Neural progenitor cell (in vitro differentiated cells): ENCODE measurements around the gene SLC38A7. TPM values are rescaled to one million over a fixed set of nuclear protein-coding genes. Genes with fewer than 3 reads are reported as not detected.

Source experiments
- DNase-seq: peaks from one replicate; pipeline ENCODE4 v3.0.0-alpha.2; 2016; ENCODE audit warnings: low spot score
- H2AFZ ChIP-seq: fragments of 200-600 bp; sonication (generic); replicated peaks from 2 replicates; pipeline ENCODE4 v1.6.1; 2016; ENCODE audit warnings: antibody characterized with exemption
- H3F3A ChIP-seq: fragments of 200-600 bp; sonication (generic); 2 replicates; pipeline ENCODE4 v1.6.1; 2016; ENCODE audit warnings: antibody characterized with exemption, low read depth
- H3K27ac ChIP-seq: fragments of 200-600 bp; sonication (generic); 2 replicates; pipeline ENCODE4 v1.5.1; 2016; ENCODE audit warnings: mild to moderate bottlenecking
- H3K27me3 ChIP-seq: fragments of 200-600 bp; sonication (generic); 2 replicates; pipeline ENCODE4 v1.6.1; 2016; ENCODE audit warnings: mild to moderate bottlenecking, moderate library complexity
- H3K36me3 ChIP-seq: fragments of 200-600 bp; sonication (generic); 2 replicates; pipeline ENCODE4 v1.5.1; 2016
- H3K4me1 ChIP-seq: fragments of 200-600 bp; sonication (generic); 2 replicates; pipeline ENCODE4 v1.6.1; 2016; ENCODE audit warnings: mixed run types
- H3K4me2 ChIP-seq: fragments of 200-600 bp; sonication (generic); 2 replicates; pipeline ENCODE4 v1.6.1; 2016
- H3K4me3 ChIP-seq: fragments of 200-600 bp; sonication (generic); 2 replicates; pipeline ENCODE4 v1.5.1; 2016
- H3K79me2 ChIP-seq: fragments of 200-600 bp; sonication (generic); 2 replicates; pipeline ENCODE4 v1.6.1; 2016; ENCODE audit warnings: low read depth
- H3K9ac ChIP-seq: fragments of 200-600 bp; sonication (generic); 2 replicates; pipeline ENCODE4 v1.6.1; 2016
- H3K9me3 ChIP-seq: fragments of 200-600 bp; sonication (generic); 2 replicates; pipeline ENCODE4 v1.5.1; 2016; ENCODE audit warnings: low read depth
- H4K20me1 ChIP-seq: fragments of 200-600 bp; sonication (generic); 2 replicates; pipeline ENCODE4 v1.6.1; 2016; ENCODE audit warnings: low read depth
- H3K27ac Mint-ChIP-seq: 3 replicates; pipeline ENCODE4 v1.8.0; 2021; ENCODE audit warnings: mixed read lengths
- H3K27me3 Mint-ChIP-seq: 2 replicates; pipeline ENCODE4 v1.8.0; 2022; ENCODE audit warnings: low read depth, mild to moderate bottlenecking, inconsistent platforms, moderate library complexity, mixed read lengths; ENCODE audit not compliant: insufficient read depth
- H3K36me3 Mint-ChIP-seq: 3 replicates; pipeline ENCODE4 v1.8.0; 2021; ENCODE audit warnings: mixed read lengths
- H3K4me1 Mint-ChIP-seq: 3 replicates; pipeline ENCODE4 v1.8.0; 2021; ENCODE audit warnings: mixed read lengths
- H3K4me3 Mint-ChIP-seq: 3 replicates; pipeline ENCODE4 v1.8.0; 2021; ENCODE audit warnings: mild to moderate bottlenecking, moderate library complexity, mixed read lengths
- H3K9me3 Mint-ChIP-seq: 3 replicates; pipeline ENCODE4 v1.8.0; 2020; ENCODE audit warnings: mixed read lengths
- CTCF ChIP-seq: fragments of 200-600 bp; sonication (generic); IDR thresholded peaks from 2 replicates; pipeline ENCODE4 v1.5.1; 2017; ENCODE audit warnings: antibody characterized with exemption, mild to moderate bottlenecking
- EZH2 ChIP-seq: fragments of 200-600 bp; sonication (generic); IDR thresholded peaks from 2 replicates; pipeline ENCODE4 v1.6.1; 2017; ENCODE audit warnings: antibody characterized with exemption, mild to moderate bottlenecking, moderate library complexity
- EZH2phosphoT487 ChIP-seq: fragments of 200-600 bp; sonication (generic); IDR thresholded peaks from 2 replicates; pipeline ENCODE4 v1.6.1; 2017; ENCODE audit warnings: antibody characterized with exemption
- total RNA-seq: library from RNA; depleted of rRNA; stranded (reverse); fragments of >200 nt; gene quantifications from 2 replicates; pipeline ENCODE4 v1.2.3, GENCODE V29; 2015; ENCODE audit warnings: low replicate concordance

SLC38A7 gene
- total RNA-seq, 1 donor from 2014 or later = 9.8 TPM

GRCh38 chr16:58727028-58727781 is 42.6 kb upstream of the SLC38A7 start:
- H3K4me3 ChIP-seq = no peak overlapping the region
- H3K27me3 ChIP-seq = no peaks in the 10 kb centered on the region
- Mint-ChIP-seq H3K9me3 (no peaks in the 10 kb centered on the region), H3K27ac (no peak overlapping the region), H3K4me1 (peaks cover 3% of the 10 kb centered on the region), H3K36me3 (peaks cover 2% of the 10 kb centered on the region), H3K27me3 (no peaks in the 10 kb centered on the region), H3K4me3 (no peak overlapping the region)
- no peak overlapping the region for H2AFZ ChIP-seq
- no peak overlapping the region for H3K9ac ChIP-seq
- peaks cover 34% of the 10 kb centered on the region for H4K20me1 ChIP-seq
- peaks cover 67% of the 10 kb centered on the region for H3K79me2 ChIP-seq
- H3K9me3 ChIP-seq = no peaks in the 10 kb centered on the region
- no peaks in the 10 kb centered on the region for H3F3A ChIP-seq
- H3K27ac ChIP-seq = no peak overlapping the region
- TF ChIP-seq EZH2phosphoT487 (no peak), EZH2 (no peak), CTCF (no peak)
- no peak overlapping the region for H3K4me2 ChIP-seq
- H3K36me3 ChIP-seq = peaks cover 5% of the 10 kb centered on the region
- DNase-seq = no peak
- peaks cover under 1% of the 10 kb centered on the region for H3K4me1 ChIP-seq

GRCh38 chr16:58723109-58723508 is 38.5 kb upstream of the SLC38A7 start:
- no peaks in the 10 kb centered on the region for H3K9me3 ChIP-seq
- H3K4me2 ChIP-seq = no peak overlapping the region
- H3K36me3 ChIP-seq = no peaks in the 10 kb centered on the region
- H3K4me3 Mint-ChIP-seq = no peak overlapping the region
- peaks cover 10% of the 10 kb centered on the region for H3K36me3 Mint-ChIP-seq
- no peak overlapping the region for H3K4me3 ChIP-seq
- no peak overlapping the region for H3K9ac ChIP-seq
- no peak overlapping the region for H3K27ac ChIP-seq
- H3K4me1 ChIP-seq = no peaks in the 10 kb centered on the region
- H3K9me3 Mint-ChIP-seq = no peaks in the 10 kb centered on the region
- H2AFZ ChIP-seq = no peak overlapping the region
- H3K4me1 Mint-ChIP-seq = peaks cover 3% of the 10 kb centered on the region
- H3K27me3 Mint-ChIP-seq = no peaks in the 10 kb centered on the region
- H3K27ac Mint-ChIP-seq = no peak overlapping the region
- no peak for DNase-seq
- H3F3A ChIP-seq = no peaks in the 10 kb centered on the region
- H4K20me1 ChIP-seq = peaks cover 12% of the 10 kb centered on the region
- no peaks in the 10 kb centered on the region for H3K27me3 ChIP-seq
- no peak for TF ChIP-seq EZH2
- TF ChIP-seq EZH2phosphoT487 = no peak
- TF ChIP-seq CTCF = no peak
- peaks cover 26% of the 10 kb centered on the region for H3K79me2 ChIP-seq

GRCh38 chr16:58717994-58718393 is 33.4 kb upstream of the SLC38A7 start:
- Mint-ChIP-seq H3K4me1 (no peaks in the 10 kb centered on the region), H3K27me3 (peaks cover under 1% of the 10 kb centered on the region)

More at GRCh38 chr16:58717994-58718393, 33.4 kb upstream of the SLC38A7 start:
- H3K4me1 ChIP-seq = no peaks in the 10 kb centered on the region
- no peaks in the 10 kb centered on the region for H4K20me1 ChIP-seq
- no peaks in the 10 kb centered on the region for H3K27me3 ChIP-seq
- Mint-ChIP-seq H3K27ac (no peak overlapping the region), H3K9me3 (no peaks in the 10 kb centered on the region), H3K36me3 (peaks cover 27% of the 10 kb centered on the region), H3K4me3 (no peak overlapping the region)
- H3K4me2 ChIP-seq = no peak overlapping the region
- TF ChIP-seq EZH2phosphoT487 (no peak), CTCF (no peak), EZH2 (no peak)
- no peak for DNase-seq
- H2AFZ ChIP-seq = no peak overlapping the region
- no peak overlapping the region for H3K4me3 ChIP-seq
- H3K9me3 ChIP-seq = no peaks in the 10 kb centered on the region
- no peaks in the 10 kb centered on the region for H3K79me2 ChIP-seq
- no peaks in the 10 kb centered on the region for H3F3A ChIP-seq
- H3K36me3 ChIP-seq = no peaks in the 10 kb centered on the region
- no peak overlapping the region for H3K9ac ChIP-seq
- no peak overlapping the region for H3K27ac ChIP-seq
